Lung (tissue), 12 donors: ENCODE data around the gene C10orf105. TPM values are rescaled to one million over a fixed set of nuclear protein-coding genes. Genes with fewer than 3 reads are reported as not detected.
A peak's percentile ranks its signal among the peaks of the same experiment; 100 is the strongest.

Experiments
- ATAC-seq: fragments of 200-7000 bp; cut with Tn5 transposase; one replicate; pipeline ENCODE4 v1.9.1; 2020; ENCODE audit warnings: moderate number of reproducible peaks; ENCODE audit not compliant: insufficient read depth, low FRiP score
- DNase-seq, 3 donors: peaks; one replicate each; pipeline ENCODE4 v3.0.0-alpha.2; 2013 to 2017
- H3K27ac ChIP-seq, 2 donors: one replicate each; pipeline ENCODE4 v1.5.1; 2013; ENCODE audit warnings: mild to moderate bottlenecking in 2 of 2, moderate library complexity in 2 of 2, control low read depth in 1 of 2, inconsistent platforms in 1 of 2, low read depth in 1 of 2, low read length in 1 of 2
- H3K27me3 ChIP-seq, 3 donors: one replicate each; pipeline ENCODE4 v1.5.1; 2013; ENCODE audit warnings: low read length in 2 of 3; ENCODE audit not compliant: control insufficient read depth in 3 of 3, insufficient read depth in 3 of 3
- H3K36me3 ChIP-seq, 4 donors: one replicate each; pipeline ENCODE4 v1.5.1; 2013; ENCODE audit warnings: low read length in 4 of 4, mild to moderate bottlenecking in 1 of 4, moderate library complexity in 1 of 4; ENCODE audit not compliant: control insufficient read depth in 4 of 4, insufficient read depth in 4 of 4
- H3K4me1 ChIP-seq, 5 donors: one replicate each; pipeline ENCODE4 v1.5.1; 2013; ENCODE audit warnings: low read length in 5 of 5, mild to moderate bottlenecking in 2 of 5, moderate library complexity in 1 of 5; ENCODE audit not compliant: control insufficient read depth in 5 of 5, insufficient read depth in 5 of 5
- H3K4me3 ChIP-seq: one replicate; pipeline ENCODE4 v1.5.1; 2013; ENCODE audit warnings: mild to moderate bottlenecking, control low read depth, moderate library complexity
- H3K9ac ChIP-seq, 2 donors: one replicate each; pipeline ENCODE4 v1.5.1; 2013; ENCODE audit warnings: low read length in 2 of 2, control low read depth in 1 of 2; ENCODE audit not compliant: insufficient read depth in 1 of 2
- H3K9me3 ChIP-seq, 4 donors: one replicate each; pipeline ENCODE4 v1.5.1; 2013; ENCODE audit warnings: low read length in 3 of 4, mild to moderate bottlenecking in 1 of 4, moderate library complexity in 1 of 4; ENCODE audit not compliant: control insufficient read depth in 4 of 4, insufficient read depth in 3 of 4
- WGBS, 2 donors: extraction: QIAGEN DNeasy Blood & Tissue Kit; methylation state at CpG; one replicate each; pipeline ENCODE4 v1.1.7; 2013; 5-methylcytosine and 5-hydroxymethylcytosine counted together
- polyA plus RNA-seq, 2 donors: library from polyadenylated mRNA; stranded (reverse); fragments of 200-250 nt; gene quantifications; one replicate each; pipeline ENCODE4 v1.2.1, GENCODE V29; 2013
- total RNA-seq, 2 donors: library from RNA; depleted of rRNA in 1 of 2; stranded (reverse); fragments of >200 nt in 1 of 2; gene quantifications; one replicate each; pipeline ENCODE4 v1.2.1, GENCODE V29; 2014 to 2021
- TF ChIP-seq, protein P1 (sequence below): IDR thresholded peaks from 2 replicates; pipeline ENCODE4 v1.5.1; 2012; ENCODE audit warnings: mild to moderate bottlenecking; ENCODE audit errors: control extremely low read depth, extremely low read depth
- donor health status: control.
- donor health status: control.
- donor health status: Bipolar disorder and iron deficiency.
- donor health status: healthy.
- donor health status: DM: yes; HTN: yes; CAD: no.

C10orf105 gene
- total and polyA plus RNA-seq, 4 donors, result 0.14 to 0.58 (median 0.27) TPM

DNA sequence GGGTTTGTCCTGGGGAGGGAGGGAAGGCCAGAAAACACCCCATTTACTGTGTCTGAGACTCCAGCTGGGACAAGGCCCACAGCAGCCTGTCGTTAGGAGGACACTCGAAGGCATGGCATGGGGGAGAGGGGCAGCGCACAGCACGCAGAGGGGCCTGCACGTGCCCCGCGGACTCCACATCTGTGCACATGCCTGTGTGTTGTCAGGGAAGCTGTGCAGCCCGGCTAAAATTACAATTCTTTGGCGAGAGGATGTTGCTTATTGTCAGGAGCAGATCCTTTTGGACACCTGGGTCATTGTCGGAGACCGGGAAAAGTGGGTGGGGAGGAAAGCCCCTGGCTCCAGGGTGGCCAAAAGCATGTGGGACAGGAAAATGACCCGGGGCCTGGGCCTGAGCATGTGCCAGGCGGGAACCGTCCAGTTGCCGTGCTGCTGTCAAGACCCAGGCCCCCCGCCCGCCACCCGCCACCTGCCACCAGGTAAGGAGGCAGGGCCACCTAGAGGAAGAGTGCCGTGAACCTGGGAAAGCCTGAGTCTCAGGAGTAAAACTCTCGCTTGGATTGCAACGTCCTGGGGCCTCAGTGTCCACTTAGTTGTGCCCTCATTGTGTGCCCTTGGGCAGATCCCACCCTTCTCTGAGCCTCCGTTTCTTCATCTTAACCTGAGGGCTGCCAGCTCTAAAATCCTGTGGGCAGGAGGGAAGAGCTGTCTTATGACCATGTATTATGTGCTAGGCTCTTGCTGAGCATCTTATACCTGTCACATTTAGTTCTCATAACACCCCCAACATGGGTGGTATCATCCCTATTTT lies 46.5 kb upstream of the C10orf105 start:
- 71 to 76% methylated on average over 22 of the region's 22 CpGs for WGBS, 2 donors
- Histone ChIP-seq H3K9me3 (no peaks in the 10 kb centered on the region), H3K4me1 (peaks cover 0 to 58% (median 15%) of the 10 kb centered on the region in 5 donors), H3K27me3 (no peaks in the 10 kb centered on the region), H3K36me3 (peaks cover 0 to 10% (median 0%) of the 10 kb centered on the region in 4 donors), H3K4me3 (no peak overlapping the region), H3K27ac (peak overlapping the region; percentile 80 to 92), H3K9ac (no peak overlapping the region)
- TF ChIP-seq, protein P1, sequence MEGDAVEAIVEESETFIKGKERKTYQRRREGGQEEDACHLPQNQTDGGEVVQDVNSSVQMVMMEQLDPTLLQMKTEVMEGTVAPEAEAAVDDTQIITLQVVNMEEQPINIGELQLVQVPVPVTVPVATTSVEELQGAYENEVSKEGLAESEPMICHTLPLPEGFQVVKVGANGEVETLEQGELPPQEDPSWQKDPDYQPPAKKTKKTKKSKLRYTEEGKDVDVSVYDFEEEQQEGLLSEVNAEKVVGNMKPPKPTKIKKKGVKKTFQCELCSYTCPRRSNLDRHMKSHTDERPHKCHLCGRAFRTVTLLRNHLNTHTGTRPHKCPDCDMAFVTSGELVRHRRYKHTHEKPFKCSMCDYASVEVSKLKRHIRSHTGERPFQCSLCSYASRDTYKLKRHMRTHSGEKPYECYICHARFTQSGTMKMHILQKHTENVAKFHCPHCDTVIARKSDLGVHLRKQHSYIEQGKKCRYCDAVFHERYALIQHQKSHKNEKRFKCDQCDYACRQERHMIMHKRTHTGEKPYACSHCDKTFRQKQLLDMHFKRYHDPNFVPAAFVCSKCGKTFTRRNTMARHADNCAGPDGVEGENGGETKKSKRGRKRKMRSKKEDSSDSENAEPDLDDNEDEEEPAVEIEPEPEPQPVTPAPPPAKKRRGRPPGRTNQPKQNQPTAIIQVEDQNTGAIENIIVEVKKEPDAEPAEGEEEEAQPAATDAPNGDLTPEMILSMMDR, result no peak
- ATAC-seq, result no peak
- DNase-seq, result peak in 1 of 3 donors; percentile 29

DNA sequence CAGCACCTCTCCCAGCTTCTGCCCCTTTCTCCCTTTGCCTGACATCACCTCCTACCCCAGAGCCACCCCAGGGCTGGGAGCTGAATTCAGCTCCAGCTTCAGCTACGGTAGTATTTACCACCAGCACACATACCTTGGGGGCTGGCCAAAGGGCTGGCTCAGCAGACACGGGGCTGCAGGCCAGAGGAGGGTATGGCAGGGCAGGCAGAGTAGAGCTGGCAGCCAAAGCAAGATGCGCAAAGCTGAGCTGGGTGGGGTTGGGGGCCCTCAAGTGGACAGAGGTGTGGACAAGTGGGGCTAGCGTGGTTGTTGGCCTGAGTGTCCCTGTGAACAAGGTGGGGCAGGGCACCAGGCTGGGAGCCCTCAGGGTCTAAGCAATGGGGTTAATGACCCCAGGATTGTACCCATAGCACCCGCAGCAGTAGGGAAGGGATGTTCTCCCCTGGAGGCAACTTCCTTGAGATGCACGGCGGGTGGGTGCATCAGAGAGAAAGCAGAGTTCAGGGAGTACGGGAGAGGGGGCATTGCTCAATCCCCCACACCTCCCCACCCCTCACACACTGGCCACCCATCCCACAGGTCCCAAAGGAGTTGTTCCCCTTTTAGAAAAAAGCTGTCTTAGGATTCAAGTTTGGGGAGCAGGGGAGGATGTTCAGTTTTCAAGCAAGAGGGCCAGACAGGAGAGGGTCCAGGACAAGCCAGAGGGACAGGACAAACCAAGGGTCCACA lies 45.8 kb upstream of the C10orf105 start:
- peak overlapping the region; percentile 80 to 92 for H3K27ac ChIP-seq
- 38 to 50% methylated on average over 8 of the region's 8 CpGs for whole genome bisulfite sequencing, 2 donors
- DNase-seq (no peak), ATAC-seq (no peak)
- TF ChIP-seq, protein P1, result no peak
- H3K27me3 ChIP-seq, result no peaks in the 10 kb centered on the region
- no peak overlapping the region for H3K4me3 ChIP-seq
- no peaks in the 10 kb centered on the region for H3K9me3 ChIP-seq
- peaks cover 0 to 12% (median 0%) of the 10 kb centered on the region in 4 donors for H3K36me3 ChIP-seq
- no peak overlapping the region for H3K9ac ChIP-seq
- H3K4me1 ChIP-seq, result peaks cover 0 to 56% (median 15%) of the 10 kb centered on the region in 5 donors

DNA sequence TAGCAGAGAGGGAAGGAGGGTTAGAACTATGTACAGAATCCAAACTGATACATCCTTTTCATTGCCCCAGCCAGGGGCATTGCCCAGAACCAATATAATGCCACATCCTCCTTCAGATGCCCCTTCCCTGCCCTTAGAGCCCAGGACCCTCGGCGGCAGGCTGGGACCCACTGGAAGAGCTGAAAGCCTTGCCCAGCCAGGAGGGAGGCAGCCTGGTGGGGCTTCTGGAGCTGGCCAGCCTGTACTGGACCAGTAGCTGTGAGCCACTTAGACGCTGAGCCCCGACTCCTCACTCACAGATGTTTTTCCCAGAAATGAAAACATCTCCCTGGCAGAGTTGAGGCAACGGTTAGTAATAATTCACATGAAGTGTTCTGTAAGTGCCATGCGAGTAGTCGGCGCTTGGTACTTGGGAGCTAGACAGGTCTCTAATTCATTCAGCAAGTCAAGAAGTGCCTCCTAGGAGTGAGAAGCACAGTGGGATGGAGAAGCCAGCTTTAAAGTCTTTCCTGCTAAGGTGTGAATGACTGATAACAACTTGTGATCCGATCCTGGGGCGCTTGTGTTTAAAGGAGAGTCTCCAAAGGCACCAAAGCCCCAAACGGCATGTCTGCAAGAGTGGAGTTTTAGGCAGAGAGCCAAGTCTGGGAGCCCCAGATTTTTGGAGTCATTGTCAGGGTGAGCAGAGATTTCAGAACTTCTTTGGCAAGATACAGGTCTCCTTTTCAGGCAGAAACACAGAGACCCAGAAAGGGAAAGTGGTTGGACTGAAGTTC lies 44.0 kb upstream of the C10orf105 start:
- ATAC-seq (no peak), DNase-seq (peak in 2 of 3 donors; percentile 15 to 35)
- WGBS, 2 donors, result 57 to 68% methylated on average over 11 of the region's 11 CpGs
- Histone ChIP-seq H3K9ac (no peak overlapping the region), H3K9me3 (no peaks in the 10 kb centered on the region), H3K4me1 (peaks cover 0 to 49% (median 15%) of the 10 kb centered on the region in 5 donors), H3K4me3 (no peak overlapping the region), H3K36me3 (peaks cover 0 to 12% (median 0%) of the 10 kb centered on the region in 4 donors), H3K27me3 (no peaks in the 10 kb centered on the region), H3K27ac (peak overlapping the region in 1 of 2 donors; percentile 46)
- TF ChIP-seq, protein P1, result no peak
